SK-N-DZ (cell line): ENCODE data around the gene SLC7A6OS.

Source experiments
- DNase-seq: peaks from one replicate; pipeline ENCODE4 v3.0.0-alpha.2; 2015; ENCODE audit warnings: low spot score

Gene SLC7A6OS

GRCh38 chr16:68282064-68282452, 28.7 kb downstream of the SLC7A6OS start:
- DNase-seq, result no peak

GRCh38 chr16:68281368-68282063, 29.2 kb downstream of the SLC7A6OS start:
- DNase-seq, result no peak

GRCh38 chr16:68279726-68280558, 30.8 kb downstream of the SLC7A6OS start:
- no peak for DNase-seq

GRCh38 chr16:68276223-68276622, 34.5 kb downstream of the SLC7A6OS start:
- DNase-seq, result no peak

- DNase-seq, result no peak
Measured at GRCh38 chr16:68275611-68276191, 35.0 kb downstream of the SLC7A6OS start.

- no peak for DNase-seq
Measured at GRCh38 chr16:68274441-68274840, 36.3 kb downstream of the SLC7A6OS start.

- DNase-seq, result no peak
Measured at GRCh38 chr16:68273896-68274295, 36.9 kb downstream of the SLC7A6OS start.

GRCh38 chr16:68273459-68273858, 37.3 kb downstream of the SLC7A6OS start:
- no peak for DNase-seq

- DNase-seq, result no peak
Measured at GRCh38 chr16:68272507-68273209, 38.1 kb downstream of the SLC7A6OS start.

GRCh38 chr16:68270353-68270752, 40.4 kb downstream of the SLC7A6OS start:
- DNase-seq, result no peak

- DNase-seq, result no peak
Measured at GRCh38 chr16:68269793-68270192, 41.0 kb downstream of the SLC7A6OS start.

GRCh38 chr16:68267612-68268405, 42.9 kb downstream of the SLC7A6OS start:
- no peak for DNase-seq

- no peak for DNase-seq
Measured at GRCh38 chr16:68265078-68265920, 45.4 kb downstream of the SLC7A6OS start.

- DNase-seq, result peak; percentile 68
Measured at GRCh38 chr16:68264128-68265077, 46.3 kb downstream of the SLC7A6OS start, which contains the start of gene SLC7A6. Gene SLC7A6 (plus strand): TSS chr16:68264526. CDS start chr16:68274727, 10,201 bp downstream.

- no peak for DNase-seq
Measured at GRCh38 chr16:68263559-68264127, 47.1 kb downstream of the SLC7A6OS start.

- DNase-seq, result no peak
Measured at GRCh38 chr16:68259007-68259825, 51.5 kb downstream of the SLC7A6OS start.

GRCh38 chr16:68257906-68258800, 52.6 kb downstream of the SLC7A6OS start:
- DNase-seq, result no peak
